ENCODE measurements around the gene RNF13. TPM values are rescaled to one million over a fixed set of nuclear protein-coding genes. Genes with fewer than 3 reads are reported as not detected.

Gene RNF13
- total and polyA plus RNA-seq, 2 donors (not counting 3 experiments of a cell fraction or from before 2014, with no cell fraction given), result 16.4 to 27.1 TPM

GRCh38 chr3:149949181-149949580, 136.2 kb downstream of the RNF13 start:
- no peaks in the 10 kb centered on the region for H4K20me1 ChIP-seq (replicated peaks; ENCODE audit: control insufficient read depth, extremely low read depth, insufficient read depth, low read length)

More at GRCh38 chr3:149949181-149949580, 136.2 kb downstream of the RNF13 start:
- Histone ChIP-seq H3K4me2 (ENCODE audit: insufficient read depth, low read length) (no peak overlapping the region), H3K27me3 (ENCODE audit: control insufficient read depth in 2 of 2, insufficient read depth in 2 of 2, low read length in 2 of 2) (no peaks in the 10 kb centered on the region), H3K9me1 (replicated peaks; ENCODE audit: control insufficient read depth, extremely low read depth, insufficient read depth, low read length) (no peaks in the 10 kb centered on the region), H3K4me3 (replicated peaks in 1 of 3; ENCODE audit: insufficient read depth in 1 of 3, low read depth in 1 of 3, low read length in 3 of 3) (no peak overlapping the region), H3K9ac (replicated peaks; ENCODE audit: extremely low read depth, insufficient read depth, low read length) (no peak overlapping the region), H3K79me2 (ENCODE audit: control insufficient read depth, insufficient read depth, low read length) (no peaks in the 10 kb centered on the region), H3K4me1 (ENCODE audit: control insufficient read depth, extremely low read depth, insufficient read depth, low read length) (no peaks in the 10 kb centered on the region), H2AFZ (ENCODE audit: low read depth, low read length) (no peak overlapping the region), H3K36me3 (ENCODE audit: control insufficient read depth in 2 of 2, extremely low read depth in 1 of 2, insufficient read depth in 2 of 2, low read length in 2 of 2) (no peaks in the 10 kb centered on the region), H3K27ac (ENCODE audit: insufficient read depth, low read depth, low read length) (no peak overlapping the region), H3K9me3 (replicated peaks; ENCODE audit: control insufficient read depth, insufficient read depth, low read length) (no peaks in the 10 kb centered on the region)
- FAIRE-seq (no peak), DNase-seq (ENCODE audit: low read depth, low spot score) (no peak)
- CTCF ChIA-PET, result interaction anchor here (1.8 to 3.3 kb wide), 2 partner anchors 13 to 18 kb away, joined by 6 to 10 read pairs; no protein-coding TSS in a partner anchor
- intact Hi-C loops (cut with micrococcal nuclease) (no loop called here), dilution Hi-C loops (cut with MboI; ENCODE audit: extremely low pct_ligation_motif_present, low sequenced_read_pairs) (no loop called here)
- POLR2A ChIA-PET, result no interaction called here
- BruUV-seq (replicated peaks), result no TSS peak
- no peak for TF ChIP-seq GATA2 (IDR thresholded peaks at IDR 0.05; ENCODE audit: insufficient read depth, insufficient read length, low read depth, low read length)
- no peak for TF ChIP-seq EZH2 (IDR thresholded peaks at IDR 0.05; ENCODE audit: borderline replicate concordance, low read depth, low read length, severe bottlenecking)
- TF ChIP-seq, protein P1, sequence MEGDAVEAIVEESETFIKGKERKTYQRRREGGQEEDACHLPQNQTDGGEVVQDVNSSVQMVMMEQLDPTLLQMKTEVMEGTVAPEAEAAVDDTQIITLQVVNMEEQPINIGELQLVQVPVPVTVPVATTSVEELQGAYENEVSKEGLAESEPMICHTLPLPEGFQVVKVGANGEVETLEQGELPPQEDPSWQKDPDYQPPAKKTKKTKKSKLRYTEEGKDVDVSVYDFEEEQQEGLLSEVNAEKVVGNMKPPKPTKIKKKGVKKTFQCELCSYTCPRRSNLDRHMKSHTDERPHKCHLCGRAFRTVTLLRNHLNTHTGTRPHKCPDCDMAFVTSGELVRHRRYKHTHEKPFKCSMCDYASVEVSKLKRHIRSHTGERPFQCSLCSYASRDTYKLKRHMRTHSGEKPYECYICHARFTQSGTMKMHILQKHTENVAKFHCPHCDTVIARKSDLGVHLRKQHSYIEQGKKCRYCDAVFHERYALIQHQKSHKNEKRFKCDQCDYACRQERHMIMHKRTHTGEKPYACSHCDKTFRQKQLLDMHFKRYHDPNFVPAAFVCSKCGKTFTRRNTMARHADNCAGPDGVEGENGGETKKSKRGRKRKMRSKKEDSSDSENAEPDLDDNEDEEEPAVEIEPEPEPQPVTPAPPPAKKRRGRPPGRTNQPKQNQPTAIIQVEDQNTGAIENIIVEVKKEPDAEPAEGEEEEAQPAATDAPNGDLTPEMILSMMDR (IDR thresholded peaks at IDR 0.05; ENCODE audit: extremely low read depth in 1 of 2, insufficient read depth in 1 of 2, low read depth in 1 of 2, low read length in 2 of 2), result no peak
- TF ChIP-seq FOS (IDR thresholded peaks at IDR 0.05; ENCODE audit: borderline replicate concordance, insufficient read depth, low read length), result no peak
- no peak for TF ChIP-seq MAX (IDR thresholded peaks at IDR 0.05; ENCODE audit: insufficient read depth, insufficient read length)
- TF ChIP-seq JUN (IDR thresholded peaks at IDR 0.05; ENCODE audit: borderline replicate concordance, insufficient read depth, insufficient read length, low read depth), result no peak
- no peak for TF ChIP-seq MYC (IDR thresholded peaks at IDR 0.05; ENCODE audit: low read depth, low read length)
- TF ChIP-seq POLR2A (IDR thresholded peaks at IDR 0.05; ENCODE audit: low read depth, low read length), result no peak
- no peak for TF ChIP-seq POLR2AphosphoS5 (IDR thresholded peaks at IDR 0.05; ENCODE audit: insufficient read depth, low read depth, low read length)

All from endothelial cell of umbilical vein (primary cell).